Neural cell (in vitro differentiated cells): ENCODE results near the gene PTAFR. TPM values are rescaled to one million over a fixed set of nuclear protein-coding genes. Genes with fewer than 3 reads are reported as not detected.

Experiments
- H2AFZ ChIP-seq: fragments of 200-600, 300-800 bp; sonication (generic), shearing (Covaris generic); 2 replicates; pipeline ENCODE4 v1.6.0; 2014; ENCODE audit warnings: low read depth, mild to moderate bottlenecking, antibody characterized with exemption, low read length, moderate library complexity
- H3F3A ChIP-seq: fragments of 200-600 bp; shearing (Covaris generic); 2 replicates; pipeline ENCODE4 v1.6.1; 2016; ENCODE audit warnings: mild to moderate bottlenecking, moderate library complexity, mixed read lengths, antibody characterized with exemption, low read length; ENCODE audit not compliant: insufficient read depth, poor library complexity, severe bottlenecking
- H3K27ac ChIP-seq: fragments of 200-600, 300-800 bp; sonication (generic), shearing (Covaris generic); 2 replicates; pipeline ENCODE4 v1.5.1; 2014; ENCODE audit warnings: mild to moderate bottlenecking, low read length, moderate library complexity
- H3K27me3 ChIP-seq: fragments of 300-800, 200-600 bp; sonication (generic), shearing (Covaris generic); 2 replicates; pipeline ENCODE4 v1.6.0; 2014; ENCODE audit warnings: mild to moderate bottlenecking, low read depth, low read length, moderate library complexity; ENCODE audit not compliant: insufficient read depth
- H3K36me3 ChIP-seq: fragments of 300-800, 200-600 bp; sonication (generic), shearing (Covaris generic); 2 replicates; pipeline ENCODE4 v1.5.1; 2014; ENCODE audit warnings: mild to moderate bottlenecking, antibody characterized with exemption, low read length, moderate library complexity; ENCODE audit not compliant: insufficient read depth
- H3K4me2 ChIP-seq: fragments of 300-800, 200-600 bp; sonication (generic), shearing (Covaris generic); 2 replicates; pipeline ENCODE4 v1.6.0; 2014; ENCODE audit warnings: mild to moderate bottlenecking, low read length
- H3K4me3 ChIP-seq: fragments of 300-800, 200-600 bp; sonication (generic), shearing (Covaris generic); 2 replicates; pipeline ENCODE4 v1.5.1; 2014; ENCODE audit warnings: mild to moderate bottlenecking, low read length, moderate library complexity
- H3K79me2 ChIP-seq: fragments of 200-600 bp; shearing (Covaris generic); replicated peaks from 2 replicates; pipeline ENCODE4 v1.6.0; 2014; ENCODE audit warnings: mild to moderate bottlenecking, low read length, moderate library complexity; ENCODE audit not compliant: insufficient read depth
- H3K9ac ChIP-seq: fragments of 300-800, 200-600 bp; sonication (generic), shearing (Covaris generic); 2 replicates; pipeline ENCODE4 v1.6.1; 2016; ENCODE audit warnings: mild to moderate bottlenecking, low read length, mixed read lengths
- H3K9me2 ChIP-seq: fragments of 200-600 bp; shearing (Covaris generic); 2 replicates; pipeline ENCODE4 v1.6.1; 2016; ENCODE audit warnings: mild to moderate bottlenecking, low read length, mixed read lengths; ENCODE audit not compliant: insufficient read depth
- H3K9me3 ChIP-seq: fragments of 200-600, 300-800 bp; sonication (generic), shearing (Covaris generic); 2 replicates; pipeline ENCODE4 v1.6.1; 2016; ENCODE audit warnings: mild to moderate bottlenecking, mixed run types, low read length, moderate library complexity, mixed read lengths
- H4K20me1 ChIP-seq: fragments of 200-600 bp; shearing (Covaris generic); 2 replicates; pipeline ENCODE4 v1.6.1; 2016; ENCODE audit warnings: mild to moderate bottlenecking, mixed run types; ENCODE audit not compliant: insufficient read depth
- CTCF ChIP-seq: fragments of 450-650 bp; IDR thresholded peaks from 2 replicates; pipeline ENCODE4 v1.5.1; 2014; ENCODE audit warnings: antibody characterized with exemption, mild to moderate bottlenecking, moderate library complexity; ENCODE audit not compliant: poor library complexity, severe bottlenecking
- EP300 ChIP-seq: fragments of 450-650 bp; conservative IDR thresholded peaks from 2 replicates; pipeline ENCODE4 v1.6.1; 2014; ENCODE audit warnings: antibody characterized with exemption, mild to moderate bottlenecking, moderate library complexity; ENCODE audit not compliant: poor library complexity, severe bottlenecking
- EZH2 ChIP-seq: fragments of 200-600, 300-800 bp; shearing (Covaris generic), sonication (generic); IDR thresholded peaks from 2 replicates; pipeline ENCODE4 v1.6.1; 2014; ENCODE audit warnings: antibody characterized with exemption, low read length, borderline replicate concordance, mild to moderate bottlenecking; ENCODE audit not compliant: insufficient read depth, poor library complexity, severe bottlenecking
- MXI1 ChIP-seq: fragments of 450-650 bp; conservative IDR thresholded peaks from 2 replicates; pipeline ENCODE4 v1.6.1; 2014; ENCODE audit warnings: antibody characterized with exemption, mild to moderate bottlenecking; ENCODE audit not compliant: poor library complexity, severe bottlenecking
- POLR2AphosphoS5 ChIP-seq: IDR thresholded peaks from 2 replicates; pipeline ENCODE4 v1.6.1; 2012
- RAD21 ChIP-seq: fragments of 450-650 bp; conservative IDR thresholded peaks from 2 replicates; pipeline ENCODE4 v1.6.1; 2014; ENCODE audit warnings: antibody characterized with exemption, mild to moderate bottlenecking, moderate library complexity
- REST ChIP-seq: IDR thresholded peaks from 2 replicates; pipeline ENCODE4 v1.6.1; 2012; ENCODE audit warnings: borderline replicate concordance
- SMC3 ChIP-seq: fragments of 450-650 bp; conservative IDR thresholded peaks from 2 replicates; pipeline ENCODE4 v1.6.1; 2014; ENCODE audit warnings: antibody characterized with exemption, mild to moderate bottlenecking, moderate library complexity; ENCODE audit not compliant: poor library complexity
- polyA plus RNA-seq: library from polyadenylated mRNA; depleted of rRNA; stranded (reverse); fragments of >200 nt; gene quantifications from 2 replicates; pipeline ENCODE4 v1.2.3, GENCODE V29; 2014

The PTAFR gene
- polyA plus RNA-seq, 1 donor from 2014 or later = 0.30 TPM

- H3K9me2 ChIP-seq = no peaks in the 10 kb centered on the region
- H3K9ac ChIP-seq = no peak overlapping the region
- H3K27ac ChIP-seq = no peak overlapping the region
- no peaks in the 10 kb centered on the region for H3K36me3 ChIP-seq
- no peak overlapping the region for H3K4me3 ChIP-seq
- H2AFZ ChIP-seq = no peak overlapping the region
- H3K79me2 ChIP-seq = no peaks in the 10 kb centered on the region
- no peaks in the 10 kb centered on the region for H3K9me3 ChIP-seq
- no peaks in the 10 kb centered on the region for H4K20me1 ChIP-seq
- no peak for TF ChIP-seq MXI1
- no peak for TF ChIP-seq CTCF
- no peak for TF ChIP-seq EP300
- TF ChIP-seq SMC3 = no peak
- TF ChIP-seq REST = no peak
- no peak for TF ChIP-seq EZH2
- no peak overlapping the region for H3K4me2 ChIP-seq
- no peaks in the 10 kb centered on the region for H3K27me3 ChIP-seq
- no peaks in the 10 kb centered on the region for H3F3A ChIP-seq
Measured at GRCh38 chr1:28150125-28150780, 26.2 kb downstream of the PTAFR start.

GRCh38 chr1:28148880-28149195 is 27.7 kb downstream of the PTAFR start:
- no peak for TF ChIP-seq SMC3
- no peak for TF ChIP-seq CTCF
- TF ChIP-seq EP300 = no peak
- no peak for TF ChIP-seq MXI1
- no peak for TF ChIP-seq POLR2AphosphoS5
- TF ChIP-seq EZH2 = no peak
- TF ChIP-seq RAD21 = no peak

More at GRCh38 chr1:28148880-28149195, 27.7 kb downstream of the PTAFR start:
- H3K36me3 ChIP-seq = no peaks in the 10 kb centered on the region
- H4K20me1 ChIP-seq = no peaks in the 10 kb centered on the region
- no peaks in the 10 kb centered on the region for H3F3A ChIP-seq
- no peak overlapping the region for H2AFZ ChIP-seq
- no peaks in the 10 kb centered on the region for H3K79me2 ChIP-seq
- no peaks in the 10 kb centered on the region for H3K9me3 ChIP-seq
- no peaks in the 10 kb centered on the region for H3K27me3 ChIP-seq
- H3K27ac ChIP-seq = no peak overlapping the region
- no peak overlapping the region for H3K9ac ChIP-seq
- H3K4me2 ChIP-seq = no peak overlapping the region
- H3K4me3 ChIP-seq = no peak overlapping the region
- H3K9me2 ChIP-seq = no peaks in the 10 kb centered on the region
